Sigmoid colon (tissue), 4 donors: Measurements from ENCODE around the gene SIK2.

Source experiments
- EP300 ChIP-seq, 4 donors: sonication (generic); formaldehyde crosslinking; IDR thresholded peaks; one replicate each; pipeline ENCODE4 v1.6.1; 2017; ENCODE audit warnings: antibody characterized with exemption in 4 of 4
- POLR2A ChIP-seq, 2 donors: fragments of 450-650 bp; IDR thresholded peaks; one replicate each; pipeline ENCODE4 v1.6.1; 2016; ENCODE audit warnings: antibody characterized with exemption in 2 of 2, mild to moderate bottlenecking in 2 of 2, moderate library complexity in 2 of 2

DNA sequence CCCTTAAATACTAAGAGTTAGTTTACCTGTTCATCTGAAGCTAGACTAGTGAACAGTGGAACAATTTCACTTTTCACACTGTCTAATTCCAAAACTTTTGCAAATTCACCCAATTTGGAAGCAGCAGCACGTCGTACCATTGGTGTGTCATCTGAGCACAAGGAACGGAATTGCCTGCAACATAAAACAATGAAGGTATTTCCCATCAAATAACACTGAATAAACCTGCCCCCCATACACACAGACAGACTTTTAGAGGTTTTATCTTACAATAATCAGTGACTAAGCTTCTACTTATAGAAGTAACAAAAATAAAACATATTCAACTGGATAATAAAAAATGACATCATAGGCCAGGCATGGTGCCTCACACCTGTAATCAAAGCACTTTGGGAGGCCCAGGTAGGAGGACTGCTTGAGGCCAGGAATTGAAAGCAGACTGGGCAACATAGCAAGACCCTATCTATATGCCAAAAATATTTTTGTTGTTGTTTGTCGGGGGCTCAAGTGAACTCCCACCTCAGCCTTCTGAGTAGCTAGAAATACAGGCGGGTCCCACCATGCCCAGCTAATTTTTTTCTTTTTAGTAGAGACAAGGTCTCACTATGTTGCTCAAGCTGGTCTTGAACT lies 157.6 kb downstream of the SIK2 start:
- no peak for TF ChIP-seq POLR2A (IDR thresholded peaks at IDR 0.05)
- TF ChIP-seq EP300 (IDR thresholded peaks at IDR 0.05), result no peak
